ENCODE results near the gene DLGAP1.

GRCh38 chr18:3712491-3712890, 742.6 kb downstream of the DLGAP1 start:
- TF ChIP-seq PATZ1 (CRISPR knock-in tag; IDR thresholded peaks at IDR 0.05; ENCODE audit: borderline replicate concordance) (no peak), ZNF8 (CRISPR knock-in tag; IDR thresholded peaks at IDR 0.05) (no peak), PPARA (CRISPR knock-in tag; IDR thresholded peaks at IDR 0.05; ENCODE audit: borderline replicate concordance) (no peak), CREB5 (CRISPR knock-in tag; IDR thresholded peaks at IDR 0.05; ENCODE audit: low read depth) (no peak)

All from SK-N-SH treated with all-trans-retinoic acid at 6 μM for 48 hours (cell line).